ENCODE results near the gene DUSP28.

DUSP28 gene

DNA sequence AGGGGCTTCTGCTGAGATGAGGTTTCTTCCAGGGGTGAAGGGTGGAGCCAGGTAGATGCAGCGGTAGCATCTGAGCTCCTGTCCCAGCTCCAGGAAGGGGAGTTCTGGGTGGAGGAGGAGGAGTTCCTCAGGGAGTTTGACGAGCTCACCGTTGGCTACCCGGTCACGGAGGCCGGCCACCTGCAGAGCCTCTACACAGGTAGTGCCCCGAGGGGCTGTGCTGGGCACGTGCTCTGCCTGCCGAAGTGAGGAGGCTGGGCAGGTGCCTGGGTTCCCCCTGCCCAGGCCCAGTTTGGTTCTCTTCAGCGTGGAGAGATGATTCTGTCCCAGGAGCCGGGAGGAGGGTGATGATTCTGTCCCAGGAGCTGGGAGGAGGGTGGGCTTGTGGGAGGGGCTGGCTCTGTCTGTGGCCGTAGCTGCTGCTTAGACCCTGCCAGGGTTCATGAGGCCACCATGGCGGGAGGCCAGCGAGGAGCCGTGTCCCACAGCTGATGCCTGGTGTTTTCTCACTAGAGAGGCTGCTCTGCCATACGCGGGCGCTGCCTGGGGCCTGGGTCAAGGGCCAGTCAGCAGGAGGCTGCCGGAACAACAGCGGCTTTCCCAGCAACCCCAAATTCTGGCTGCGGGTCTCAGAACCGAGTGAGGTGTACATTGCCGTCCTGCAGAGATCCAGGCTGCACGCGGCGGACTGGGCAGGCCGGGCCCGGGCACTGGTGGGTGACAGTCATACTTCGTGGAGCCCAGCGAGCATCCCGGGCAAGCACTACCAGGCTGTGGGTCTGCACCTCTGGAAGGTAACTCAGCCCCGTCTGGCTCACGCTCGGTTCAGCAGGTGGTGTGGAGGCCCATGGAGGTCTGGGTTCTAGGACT lies 34.6 kb downstream of the DUSP28 start:
- no peak overlapping the region for H2AFZ ChIP-seq (ENCODE audit: low read length)
- H3K9ac ChIP-seq (ENCODE audit: low read length), result no peak overlapping the region
- no peak overlapping the region for H3K4me3 ChIP-seq (ENCODE audit: low read depth, low read length, poor library complexity, severe bottlenecking)
- no peaks in the 10 kb centered on the region for H3K4me1 ChIP-seq (ENCODE audit: insufficient read depth, low read length, severe bottlenecking)
- no peaks in the 10 kb centered on the region for H3K9me3 ChIP-seq (ENCODE audit: low read length)
- H3K36me3 ChIP-seq (ENCODE audit: insufficient read depth, low read length), result peaks cover 17% of the 10 kb centered on the region
- H4K20me1 ChIP-seq (ENCODE audit: insufficient read depth, low read length), result no peaks in the 10 kb centered on the region
- TF ChIP-seq, protein P1, sequence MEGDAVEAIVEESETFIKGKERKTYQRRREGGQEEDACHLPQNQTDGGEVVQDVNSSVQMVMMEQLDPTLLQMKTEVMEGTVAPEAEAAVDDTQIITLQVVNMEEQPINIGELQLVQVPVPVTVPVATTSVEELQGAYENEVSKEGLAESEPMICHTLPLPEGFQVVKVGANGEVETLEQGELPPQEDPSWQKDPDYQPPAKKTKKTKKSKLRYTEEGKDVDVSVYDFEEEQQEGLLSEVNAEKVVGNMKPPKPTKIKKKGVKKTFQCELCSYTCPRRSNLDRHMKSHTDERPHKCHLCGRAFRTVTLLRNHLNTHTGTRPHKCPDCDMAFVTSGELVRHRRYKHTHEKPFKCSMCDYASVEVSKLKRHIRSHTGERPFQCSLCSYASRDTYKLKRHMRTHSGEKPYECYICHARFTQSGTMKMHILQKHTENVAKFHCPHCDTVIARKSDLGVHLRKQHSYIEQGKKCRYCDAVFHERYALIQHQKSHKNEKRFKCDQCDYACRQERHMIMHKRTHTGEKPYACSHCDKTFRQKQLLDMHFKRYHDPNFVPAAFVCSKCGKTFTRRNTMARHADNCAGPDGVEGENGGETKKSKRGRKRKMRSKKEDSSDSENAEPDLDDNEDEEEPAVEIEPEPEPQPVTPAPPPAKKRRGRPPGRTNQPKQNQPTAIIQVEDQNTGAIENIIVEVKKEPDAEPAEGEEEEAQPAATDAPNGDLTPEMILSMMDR (IDR thresholded peaks at IDR 0.05; ENCODE audit: low read length), result no peak
- TF ChIP-seq EZH2 (IDR thresholded peaks at IDR 0.05; ENCODE audit: borderline replicate concordance, low read length), result no peak
- H3K27me3 ChIP-seq (ENCODE audit: insufficient read depth, low read length), result no peaks in the 10 kb centered on the region
- no peaks in the 10 kb centered on the region for H3K79me2 ChIP-seq (ENCODE audit: insufficient read depth, low read length)
- H3F3A ChIP-seq (ENCODE audit: insufficient read depth, low read length), result no peaks in the 10 kb centered on the region
- no peaks in the 10 kb centered on the region for H3K9me2 ChIP-seq (ENCODE audit: low read depth, low read length)
- no peak overlapping the region for H3K4me2 ChIP-seq (ENCODE audit: low read length)
- H3K27ac ChIP-seq (ENCODE audit: low read depth, low read length, poor library complexity, severe bottlenecking), result no peak overlapping the region

DNA sequence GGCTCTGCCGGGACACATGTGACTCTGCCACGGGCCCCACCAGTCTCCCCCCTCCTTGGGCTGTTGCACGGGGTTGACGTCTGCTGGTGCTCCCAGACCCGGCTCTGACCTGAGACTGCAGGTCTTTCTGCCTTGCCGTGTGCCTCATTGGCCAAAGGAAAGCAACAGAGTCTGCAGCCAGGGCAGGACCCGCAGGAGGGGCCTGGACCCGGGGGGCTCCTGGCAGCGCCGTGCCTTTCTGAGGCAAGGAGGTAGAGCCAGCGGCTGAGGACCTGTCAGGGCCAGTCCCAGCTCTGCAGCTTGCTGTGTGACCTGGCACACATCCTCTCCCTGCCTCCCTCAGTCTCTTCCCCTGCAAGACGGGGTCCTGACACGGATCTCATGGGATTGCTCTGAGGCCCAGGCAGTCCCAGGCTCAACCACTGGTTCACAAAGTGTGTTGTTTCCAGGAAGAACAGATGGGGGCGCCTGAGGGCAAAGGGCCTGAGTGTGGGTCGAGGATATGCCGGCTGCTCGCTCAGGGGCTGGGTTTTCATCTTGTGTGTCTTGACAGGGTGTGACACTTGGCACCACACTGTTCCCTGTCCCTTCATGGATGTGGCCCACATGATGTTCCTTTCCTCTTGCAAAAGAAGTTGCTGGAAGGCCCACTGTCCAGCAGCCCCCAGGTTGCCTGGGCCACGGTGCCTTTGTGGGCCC lies 35.4 kb downstream of the DUSP28 start:
- peaks cover 17% of the 10 kb centered on the region for H3K36me3 ChIP-seq (ENCODE audit: insufficient read depth, low read length)
- H3K9me2 ChIP-seq (ENCODE audit: low read depth, low read length), result no peaks in the 10 kb centered on the region
- H3K9ac ChIP-seq (ENCODE audit: low read length), result no peak overlapping the region
- no peaks in the 10 kb centered on the region for H3K9me3 ChIP-seq (ENCODE audit: low read length)
- no peaks in the 10 kb centered on the region for H3K27me3 ChIP-seq (ENCODE audit: insufficient read depth, low read length)
- H4K20me1 ChIP-seq (ENCODE audit: insufficient read depth, low read length), result no peaks in the 10 kb centered on the region
- H3K79me2 ChIP-seq (ENCODE audit: insufficient read depth, low read length), result no peaks in the 10 kb centered on the region
- H3K4me1 ChIP-seq (ENCODE audit: insufficient read depth, low read length, severe bottlenecking), result no peaks in the 10 kb centered on the region
- no peak overlapping the region for H3K4me3 ChIP-seq (ENCODE audit: low read depth, low read length, poor library complexity, severe bottlenecking)
- no peak overlapping the region for H3K27ac ChIP-seq (ENCODE audit: low read depth, low read length, poor library complexity, severe bottlenecking)
- no peak overlapping the region for H2AFZ ChIP-seq (ENCODE audit: low read length)
- TF ChIP-seq EZH2 (IDR thresholded peaks at IDR 0.05; ENCODE audit: borderline replicate concordance, low read length), result no peak
- TF ChIP-seq, protein P1 (IDR thresholded peaks at IDR 0.05; ENCODE audit: low read length), result peak; percentile 58
- no peak overlapping the region for H3K4me2 ChIP-seq (ENCODE audit: low read length)
- no peaks in the 10 kb centered on the region for H3F3A ChIP-seq (ENCODE audit: insufficient read depth, low read length)

DNA sequence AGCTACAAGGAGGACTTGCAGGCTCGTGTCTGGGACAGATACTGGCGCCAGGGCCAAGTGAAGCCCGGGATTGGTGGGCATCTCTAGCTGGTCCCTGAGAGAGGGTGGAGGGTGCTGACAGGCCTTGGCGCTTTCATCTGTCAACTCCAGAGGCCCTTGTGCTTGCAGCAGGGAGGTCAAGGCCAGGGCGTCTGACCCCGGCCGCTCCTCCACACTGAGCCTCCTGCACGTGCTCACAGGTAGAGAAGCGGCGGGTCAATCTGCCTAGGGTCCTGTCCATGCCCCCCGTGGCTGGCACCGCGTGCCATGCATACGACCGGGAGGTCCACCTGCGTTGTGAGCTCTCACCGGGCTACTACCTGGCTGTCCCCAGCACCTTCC lies 35.9 kb downstream of the DUSP28 start:
- Histone ChIP-seq H3F3A (ENCODE audit: insufficient read depth, low read length) (no peaks in the 10 kb centered on the region), H3K79me2 (ENCODE audit: insufficient read depth, low read length) (no peaks in the 10 kb centered on the region), H3K9me2 (ENCODE audit: low read depth, low read length) (no peaks in the 10 kb centered on the region), H4K20me1 (ENCODE audit: insufficient read depth, low read length) (no peaks in the 10 kb centered on the region), H3K4me3 (ENCODE audit: low read depth, low read length, poor library complexity, severe bottlenecking) (no peak overlapping the region), H3K36me3 (ENCODE audit: insufficient read depth, low read length) (peaks cover 17% of the 10 kb centered on the region), H3K4me1 (ENCODE audit: insufficient read depth, low read length, severe bottlenecking) (no peaks in the 10 kb centered on the region), H3K27ac (ENCODE audit: low read depth, low read length, poor library complexity, severe bottlenecking) (no peak overlapping the region), H3K9ac (ENCODE audit: low read length) (no peak overlapping the region), H3K9me3 (ENCODE audit: low read length) (no peaks in the 10 kb centered on the region), H2AFZ (ENCODE audit: low read length) (no peak overlapping the region), H3K27me3 (ENCODE audit: insufficient read depth, low read length) (no peaks in the 10 kb centered on the region), H3K4me2 (ENCODE audit: low read length) (no peak overlapping the region)
- TF ChIP-seq EZH2 (IDR thresholded peaks at IDR 0.05; ENCODE audit: borderline replicate concordance, low read length), result no peak
- TF ChIP-seq, protein P1 (IDR thresholded peaks at IDR 0.05; ENCODE audit: low read length), result no peak

Data from OCI-LY1 (cell line).